ENCODE results near the gene RNF8.

DNA sequence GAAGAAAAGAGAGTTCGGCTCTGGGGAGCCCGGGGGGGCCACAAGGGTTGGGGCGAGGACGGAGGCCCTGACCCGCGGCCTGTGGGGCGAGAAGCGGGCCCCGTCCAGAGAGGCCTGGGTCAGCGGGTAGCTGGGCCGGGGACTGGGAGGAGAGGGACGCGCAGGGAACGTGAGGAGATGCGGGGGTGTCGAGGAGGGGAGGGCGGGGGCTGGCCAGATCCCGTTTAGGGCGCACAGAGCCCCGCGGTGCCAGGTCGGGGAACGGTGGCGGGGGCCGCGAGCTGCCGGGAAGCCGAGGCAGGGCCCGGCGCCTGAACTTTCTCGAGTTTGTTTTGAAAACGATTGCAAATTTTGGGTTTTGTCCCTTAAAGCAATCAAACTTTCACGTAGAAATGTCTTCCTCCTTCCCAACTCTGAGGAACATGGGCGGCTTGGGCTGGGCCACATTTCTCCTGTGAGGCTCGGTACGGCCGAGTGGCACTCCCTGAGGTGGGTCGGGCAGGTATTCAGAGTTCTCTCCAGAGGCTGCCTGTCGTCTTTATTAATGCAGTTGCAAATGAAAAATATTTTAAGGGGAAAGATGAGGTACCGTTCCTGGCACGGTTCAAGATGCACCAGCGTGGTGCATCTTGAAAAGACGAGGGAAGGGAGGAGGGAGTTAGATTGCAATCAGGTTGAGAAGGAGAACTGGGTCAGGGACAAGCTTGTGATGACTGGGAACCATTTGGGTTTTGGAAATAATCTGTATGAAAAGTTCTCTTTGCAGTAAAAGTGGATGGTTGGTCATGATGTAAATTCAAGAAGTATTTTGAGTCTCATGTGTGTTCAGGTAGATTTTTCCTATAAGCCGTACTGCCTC, 972 bp downstream of the RNF8 start:
- TF ChIP-seq, protein P1, sequence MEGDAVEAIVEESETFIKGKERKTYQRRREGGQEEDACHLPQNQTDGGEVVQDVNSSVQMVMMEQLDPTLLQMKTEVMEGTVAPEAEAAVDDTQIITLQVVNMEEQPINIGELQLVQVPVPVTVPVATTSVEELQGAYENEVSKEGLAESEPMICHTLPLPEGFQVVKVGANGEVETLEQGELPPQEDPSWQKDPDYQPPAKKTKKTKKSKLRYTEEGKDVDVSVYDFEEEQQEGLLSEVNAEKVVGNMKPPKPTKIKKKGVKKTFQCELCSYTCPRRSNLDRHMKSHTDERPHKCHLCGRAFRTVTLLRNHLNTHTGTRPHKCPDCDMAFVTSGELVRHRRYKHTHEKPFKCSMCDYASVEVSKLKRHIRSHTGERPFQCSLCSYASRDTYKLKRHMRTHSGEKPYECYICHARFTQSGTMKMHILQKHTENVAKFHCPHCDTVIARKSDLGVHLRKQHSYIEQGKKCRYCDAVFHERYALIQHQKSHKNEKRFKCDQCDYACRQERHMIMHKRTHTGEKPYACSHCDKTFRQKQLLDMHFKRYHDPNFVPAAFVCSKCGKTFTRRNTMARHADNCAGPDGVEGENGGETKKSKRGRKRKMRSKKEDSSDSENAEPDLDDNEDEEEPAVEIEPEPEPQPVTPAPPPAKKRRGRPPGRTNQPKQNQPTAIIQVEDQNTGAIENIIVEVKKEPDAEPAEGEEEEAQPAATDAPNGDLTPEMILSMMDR (IDR thresholded peaks at IDR 0.05), result no peak
- TF ChIP-seq POLR2A (IDR thresholded peaks at IDR 0.05), result no peak
